ENCODE measurements around the gene UBE2D4.
"Not testable (repeated sequence)": the region's sequence is repeated elsewhere in the genome, so short reads cannot be mapped to it uniquely, and the experiment has no call there.

Gene UBE2D4

DNA sequence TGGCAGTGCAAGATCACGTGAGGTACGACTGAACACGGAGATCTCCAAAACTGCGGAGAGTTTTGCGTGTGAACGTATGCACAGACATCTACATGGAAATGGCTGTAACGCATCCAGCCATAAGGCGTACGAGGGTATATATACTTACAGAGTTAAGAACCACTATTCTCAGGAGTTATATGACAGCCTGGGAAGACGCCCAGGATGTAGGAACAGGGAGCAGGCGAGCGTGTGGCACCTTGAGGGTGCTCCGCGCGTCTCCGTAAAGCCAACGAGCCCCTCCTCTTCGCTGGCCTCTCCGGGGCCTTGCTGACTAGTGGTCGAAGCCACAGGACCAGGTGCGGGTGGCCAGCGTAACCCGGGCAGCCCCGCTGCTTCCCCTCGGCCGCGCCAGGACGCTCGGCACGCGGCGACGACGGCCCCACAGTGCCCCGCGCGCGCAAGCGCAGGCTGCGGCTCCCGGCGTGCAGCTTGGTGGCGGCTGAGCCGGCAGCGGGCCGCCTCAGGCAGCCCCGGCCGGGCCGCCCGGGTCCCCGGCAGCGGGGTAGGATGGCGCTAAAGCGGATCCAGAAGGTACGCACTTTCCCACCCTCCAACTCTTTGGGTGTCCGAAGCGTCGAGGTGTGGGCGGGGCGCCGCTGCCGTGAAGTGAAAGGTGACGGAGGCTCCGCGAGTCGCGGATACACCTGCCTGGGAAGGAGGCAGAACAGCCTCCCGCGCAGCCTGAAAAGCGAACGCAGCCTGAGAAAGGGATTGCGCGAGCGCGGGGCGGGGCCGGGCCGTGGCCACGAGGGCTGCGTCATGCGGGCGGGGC lies at the start of gene UBE2D4:
TSS of gene UBE2D4 (plus strand) at position 453 of the 814 bp plus-strand sequence. CDS start at position 550, 97 bp downstream.
- DNase-seq (ENCODE audit: low read depth in 2 of 2), result peak; percentile 74 to 80

DNA sequence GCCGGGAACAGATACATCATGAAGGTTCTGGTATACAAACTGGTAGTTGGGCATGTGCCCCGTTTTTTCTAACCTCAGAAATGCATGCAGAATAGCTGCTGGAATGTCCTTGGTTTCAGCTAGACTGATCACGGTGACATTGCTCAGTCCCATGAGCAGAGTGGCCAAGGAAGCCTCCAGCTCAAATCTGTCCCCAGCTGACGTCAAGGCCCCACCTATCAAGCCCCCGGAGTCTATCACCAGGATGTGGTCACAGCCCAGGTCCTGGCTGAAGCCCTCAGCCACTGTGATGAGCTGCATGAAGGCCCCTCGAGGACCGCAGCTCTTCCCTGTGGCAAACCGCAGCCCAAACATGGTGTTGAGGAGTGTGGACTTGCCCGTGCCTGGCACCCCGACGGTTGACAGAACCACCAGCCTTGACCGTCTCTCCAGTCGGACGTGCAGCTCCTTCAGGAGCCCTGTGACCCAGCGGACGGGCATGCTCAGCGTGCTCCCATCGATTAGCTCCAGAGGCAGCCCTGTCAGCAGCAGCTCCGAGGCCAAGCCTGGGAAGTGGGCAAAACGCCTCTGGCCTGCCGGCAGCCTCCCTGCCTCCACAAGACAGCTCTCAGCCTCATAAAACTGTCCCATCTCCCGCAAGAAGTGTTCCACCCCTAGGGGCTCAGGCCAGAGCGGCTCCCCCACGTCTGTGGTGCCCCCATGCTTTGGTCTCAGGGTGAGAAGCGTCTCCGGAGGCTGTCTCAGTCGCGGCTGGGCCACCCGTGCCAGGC lies 49.1 kb upstream of the UBE2D4 start:
- DNase-seq (ENCODE audit: low read depth in 2 of 2), result no peak

DNA sequence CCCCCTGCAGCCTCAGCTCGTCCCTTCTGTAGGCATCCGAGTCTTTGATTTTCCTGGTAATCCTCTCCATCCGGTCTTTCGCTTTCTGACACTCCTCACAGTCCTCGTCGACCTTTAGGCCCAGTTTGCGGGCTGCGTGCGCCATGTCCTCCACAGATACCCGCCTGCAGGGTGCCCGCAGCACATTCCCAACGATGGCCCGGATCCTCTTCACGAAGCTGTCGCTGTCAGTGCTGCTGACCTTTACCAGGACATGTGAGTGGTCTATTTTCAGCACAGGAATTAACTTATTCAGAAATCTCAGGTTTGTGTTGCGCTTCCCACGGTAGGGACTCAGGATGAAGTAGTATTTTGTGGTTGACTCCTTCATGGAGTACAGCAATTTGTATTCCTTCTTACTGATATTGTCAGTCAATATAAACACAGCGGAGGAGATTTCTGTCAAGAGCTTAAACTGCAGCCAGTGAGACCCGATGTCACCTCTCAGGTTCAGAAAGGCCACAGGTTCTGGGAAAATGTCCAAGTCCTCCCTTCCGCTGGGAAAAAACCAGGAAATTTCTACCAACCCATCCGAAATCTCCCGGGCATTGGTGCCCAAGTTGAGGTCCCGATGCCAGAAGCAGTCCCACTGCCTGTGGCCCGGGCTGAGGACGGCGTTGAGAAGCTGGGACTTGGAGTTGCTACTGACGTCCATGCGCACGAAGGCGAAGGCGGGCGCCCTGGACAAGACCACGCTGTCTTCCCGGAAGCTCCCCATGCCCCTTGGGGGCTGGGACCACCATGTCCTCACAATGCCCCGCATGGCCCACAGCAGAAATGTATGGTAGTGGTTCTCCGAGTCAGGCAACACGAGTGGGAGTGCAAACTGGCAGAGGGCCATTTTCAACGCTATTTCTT lies 48.0 kb upstream of the UBE2D4 start:
- DNase-seq (ENCODE audit: low read depth in 2 of 2), result no peak

DNA sequence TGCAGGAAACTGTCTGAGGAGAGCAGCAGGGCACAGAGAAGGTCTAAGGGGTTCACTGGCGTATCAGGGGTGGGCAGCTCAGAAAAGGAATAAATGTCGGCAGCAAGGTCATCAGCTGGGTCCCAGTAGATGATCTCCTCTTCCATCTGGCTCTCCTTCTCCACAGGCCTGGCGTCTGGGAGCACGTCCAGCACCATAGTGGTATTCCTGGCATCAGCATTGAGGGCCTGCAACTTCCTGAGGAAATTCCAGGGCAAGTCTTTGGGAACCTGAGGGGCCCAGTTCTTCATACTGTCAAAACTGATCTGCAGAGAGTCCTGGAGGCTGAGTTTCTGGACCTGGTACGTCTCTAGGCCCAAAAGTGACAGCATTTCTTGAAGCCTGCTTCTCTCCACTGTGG lies 47.4 kb upstream of the UBE2D4 start:
- DNase-seq (ENCODE audit: low read depth in 2 of 2), result no peak

DNA sequence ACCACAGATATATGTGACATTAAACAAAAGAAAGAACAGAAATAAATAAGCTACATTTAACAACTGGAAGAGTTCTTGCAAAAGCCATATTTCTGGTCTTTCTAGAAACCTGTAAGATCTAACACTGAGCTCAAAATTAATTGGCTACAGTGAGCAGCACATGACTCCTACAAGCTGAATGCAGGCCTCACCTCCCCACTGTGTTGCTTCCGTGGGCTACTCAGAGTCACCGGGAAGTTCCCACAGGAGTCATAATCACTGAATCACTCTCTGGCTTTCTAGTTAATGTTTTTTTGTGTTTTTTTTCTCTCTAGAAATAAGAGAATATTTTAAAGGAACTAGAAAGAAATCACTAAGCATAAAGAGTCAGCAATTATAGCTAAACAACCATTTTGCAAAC lies 46.8 kb upstream of the UBE2D4 start:
- DNase-seq (ENCODE audit: low read depth in 2 of 2), result no peak

DNA sequence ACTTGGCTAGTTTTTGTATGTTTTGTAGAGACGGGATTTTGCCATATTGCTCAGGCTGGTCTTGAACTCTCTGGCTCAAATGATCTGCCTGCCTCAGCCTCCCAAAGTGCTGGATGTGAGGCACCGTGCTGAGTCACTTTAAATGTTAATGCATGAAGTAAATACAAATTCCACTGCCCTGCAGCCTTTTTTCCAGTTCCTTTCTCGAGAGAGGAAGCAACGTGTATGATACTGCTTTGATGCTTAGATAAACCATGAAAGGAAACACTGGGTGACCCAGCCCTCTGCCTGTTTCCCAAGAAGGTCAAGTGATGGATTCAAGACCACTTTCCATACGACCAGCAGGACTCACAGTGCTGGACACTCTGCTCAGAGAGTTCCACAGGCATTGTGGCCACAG lies 45.6 kb upstream of the UBE2D4 start:
- no peak for DNase-seq (ENCODE audit: low read depth in 2 of 2)

DNA sequence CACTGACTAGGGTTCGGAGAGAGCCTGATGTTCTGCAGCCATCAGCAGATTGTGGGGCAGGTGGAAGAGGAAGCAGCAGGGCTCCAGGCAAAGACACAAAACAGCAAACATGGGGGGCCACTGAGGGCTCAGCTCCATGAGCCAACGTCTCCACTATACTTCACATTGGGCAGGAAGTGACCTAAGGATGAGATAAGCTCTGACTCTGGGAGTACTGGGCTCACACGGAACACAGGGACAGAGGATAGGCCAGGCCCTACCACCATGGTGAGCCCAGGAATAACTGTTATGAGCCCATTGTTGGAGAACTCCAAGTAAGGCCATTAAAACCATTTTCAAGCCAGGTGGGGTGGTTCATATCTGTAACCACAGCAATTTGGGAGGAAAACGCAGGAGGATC lies 42.0 kb upstream of the UBE2D4 start:
- no peak for DNase-seq (ENCODE audit: low read depth in 2 of 2)

DNA sequence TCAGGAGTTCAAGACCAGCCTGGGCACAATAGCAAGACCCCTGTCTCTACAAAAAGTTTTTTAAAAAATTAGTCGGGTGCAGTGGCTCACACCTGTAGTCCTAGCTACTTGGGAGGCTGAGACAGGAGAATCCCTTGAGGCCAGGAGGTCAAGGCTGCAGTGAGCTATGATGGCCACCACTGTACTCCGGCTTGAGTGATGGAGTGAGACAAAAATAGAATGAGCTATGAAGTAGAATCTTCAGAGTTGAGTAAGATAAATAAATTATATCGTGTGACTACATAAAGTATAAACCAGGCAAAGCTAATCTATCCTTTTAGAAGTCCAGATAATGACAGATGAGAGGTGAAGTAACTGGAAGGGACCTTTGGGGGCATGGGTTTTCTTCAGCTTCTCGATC lies 41.6 kb upstream of the UBE2D4 start:
- DNase-seq (ENCODE audit: low read depth in 2 of 2), result no peak

DNA sequence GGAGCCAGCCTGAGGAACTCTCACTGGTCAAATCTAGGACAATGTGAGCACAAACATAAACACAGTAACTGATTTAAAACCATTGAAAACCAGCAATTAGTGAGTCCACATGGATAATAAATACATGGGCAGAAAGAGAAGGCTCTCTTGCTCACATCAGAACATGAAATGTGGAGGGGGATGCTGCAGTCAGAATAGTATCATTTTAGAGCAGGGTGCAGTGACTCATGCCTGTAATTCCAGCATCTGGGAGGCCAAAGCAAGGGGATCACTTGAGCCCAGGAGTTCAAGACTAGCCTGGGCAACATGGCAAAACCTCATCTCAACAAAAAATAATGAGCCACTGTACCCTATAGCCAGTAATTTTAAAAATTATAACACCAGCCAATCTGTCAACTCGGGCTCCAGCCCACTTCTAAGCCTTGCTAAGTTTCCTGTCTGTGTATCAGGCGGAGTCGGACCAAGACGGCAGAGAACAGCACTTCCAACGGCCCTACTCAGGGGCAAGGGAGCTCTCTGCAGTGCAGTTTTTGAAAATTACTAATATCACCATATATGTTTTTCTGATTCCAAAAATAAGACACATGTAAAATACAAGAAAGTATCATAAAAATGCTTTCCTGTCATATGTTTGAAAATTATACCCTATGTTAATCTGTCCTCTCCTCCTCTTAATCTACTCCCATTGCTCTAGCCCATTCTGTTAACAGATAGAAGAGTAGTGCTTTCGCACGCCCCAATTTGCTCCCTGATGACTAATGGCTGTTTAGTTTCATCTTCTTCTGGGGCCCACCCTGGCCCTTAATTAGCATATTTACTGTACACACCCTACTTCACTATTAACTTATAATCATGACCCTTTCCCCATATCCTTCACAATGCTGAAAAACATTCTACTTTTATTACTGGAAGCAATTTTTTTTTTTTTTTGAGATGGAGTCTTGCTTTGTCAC lies 37.0 kb upstream of the UBE2D4 start:
- no peak for DNase-seq (ENCODE audit: low read depth in 2 of 2)

DNA sequence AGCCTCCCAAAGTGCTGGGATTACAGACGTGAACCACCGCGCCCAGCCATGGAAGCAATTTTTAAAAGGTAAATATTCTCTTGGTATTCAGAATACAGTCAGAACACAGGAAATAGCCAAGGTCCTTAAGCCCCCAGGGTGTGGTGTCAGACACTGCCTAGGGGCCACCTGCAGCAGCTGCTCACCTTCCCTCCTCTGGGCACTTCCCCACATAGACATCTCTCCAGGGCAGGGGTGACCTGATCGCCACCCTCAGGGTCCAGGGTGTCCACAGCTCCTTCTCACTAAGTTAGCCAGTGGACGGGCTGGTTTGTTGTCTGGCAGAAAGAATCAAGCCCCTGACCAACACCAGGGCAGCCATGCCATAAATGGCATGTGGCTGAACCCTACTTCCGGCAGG lies 35.8 kb upstream of the UBE2D4 start:
- DNase-seq (ENCODE audit: low read depth in 2 of 2), result no peak

DNA sequence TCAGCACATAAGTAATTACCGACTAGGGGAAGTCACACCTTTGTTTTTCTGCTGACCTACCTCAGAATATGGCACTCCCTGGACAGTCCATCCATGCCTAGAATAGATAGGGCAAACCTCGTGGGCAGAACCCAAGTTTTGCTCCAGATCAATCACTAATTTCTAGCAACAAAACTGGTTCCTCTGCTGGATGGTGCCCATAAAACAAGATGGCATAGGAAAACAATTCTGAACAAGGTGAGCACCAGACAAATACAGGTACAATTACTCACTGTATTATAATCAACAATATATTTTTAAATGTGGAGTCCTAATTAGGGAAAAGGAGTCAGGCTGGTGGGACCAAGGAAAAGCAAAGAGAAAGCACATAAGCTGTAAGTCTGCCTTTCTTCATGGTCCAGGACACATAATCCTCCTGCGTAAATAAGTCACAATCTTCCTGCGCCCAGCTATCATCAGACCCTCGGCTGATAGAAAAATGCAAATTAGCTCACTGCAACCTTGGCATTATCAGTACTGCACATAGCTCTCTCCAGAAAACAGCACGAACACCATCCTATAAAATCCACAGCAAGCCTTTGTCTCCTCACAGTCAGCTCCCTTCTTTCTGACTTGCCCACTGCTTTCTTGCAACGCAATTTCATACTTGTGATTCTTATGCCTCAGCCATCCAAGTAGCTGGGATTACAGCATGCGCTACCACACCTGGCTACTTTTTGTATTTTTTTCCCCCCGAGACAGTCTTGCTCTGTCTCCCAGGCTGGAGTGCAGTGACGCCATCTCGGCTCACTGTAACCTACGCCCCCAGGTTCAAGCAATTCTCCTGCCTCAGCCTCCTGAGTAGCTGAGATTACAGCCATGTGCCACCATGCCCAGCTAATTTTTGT lies 34.9 kb upstream of the UBE2D4 start:
- no peak for DNase-seq (ENCODE audit: low read depth in 2 of 2)

DNA sequence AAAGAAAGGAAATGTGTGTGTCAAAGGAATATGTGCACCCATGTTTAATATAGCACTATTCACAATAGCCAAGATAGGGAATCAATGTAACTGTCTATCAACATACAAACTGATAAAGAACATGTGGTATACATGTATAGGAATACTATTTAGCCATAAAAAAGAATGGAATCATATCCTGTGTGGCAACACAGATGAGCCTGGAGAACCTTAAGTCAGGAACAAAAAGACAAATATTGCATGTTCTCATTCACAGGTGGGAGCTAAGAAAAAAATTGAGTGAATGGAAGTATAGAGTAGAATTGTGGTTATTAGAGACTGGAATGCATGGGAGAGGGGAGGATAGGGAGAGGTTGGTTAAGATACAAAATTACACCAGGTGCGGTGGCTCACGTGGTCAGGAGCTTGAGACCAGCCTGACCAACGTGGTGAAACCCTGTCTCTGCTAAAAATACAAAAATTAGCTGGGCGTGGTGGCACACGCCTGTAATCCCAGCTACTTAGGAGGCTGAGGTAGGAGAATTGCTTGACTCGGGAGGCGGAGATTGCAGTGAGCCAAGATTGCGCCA lies 30.3 kb upstream of the UBE2D4 start:
- no peak for DNase-seq (ENCODE audit: low read depth in 2 of 2)

DNA sequence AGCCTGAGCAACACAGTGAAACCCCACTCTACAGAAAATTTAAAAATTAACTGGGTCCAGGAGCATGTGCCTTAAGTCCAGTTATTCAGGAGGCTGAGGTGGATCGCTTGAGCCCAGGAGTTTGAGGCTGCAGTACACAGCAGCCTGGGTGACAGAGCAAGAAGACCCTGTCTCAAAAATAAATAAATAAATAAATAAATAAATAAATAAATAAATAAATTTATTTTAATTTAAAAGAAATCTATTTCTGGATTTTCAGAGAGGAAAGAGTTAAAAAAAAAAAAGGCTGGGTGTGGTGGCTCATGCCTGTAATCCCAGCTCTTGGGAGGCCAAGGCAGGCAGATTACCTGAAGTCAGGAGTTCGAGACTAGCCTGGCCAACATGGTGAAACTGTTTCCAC lies 27.7 kb upstream of the UBE2D4 start:
- DNase-seq (ENCODE audit: low read depth in 2 of 2), result not testable (repeated sequence)

DNA sequence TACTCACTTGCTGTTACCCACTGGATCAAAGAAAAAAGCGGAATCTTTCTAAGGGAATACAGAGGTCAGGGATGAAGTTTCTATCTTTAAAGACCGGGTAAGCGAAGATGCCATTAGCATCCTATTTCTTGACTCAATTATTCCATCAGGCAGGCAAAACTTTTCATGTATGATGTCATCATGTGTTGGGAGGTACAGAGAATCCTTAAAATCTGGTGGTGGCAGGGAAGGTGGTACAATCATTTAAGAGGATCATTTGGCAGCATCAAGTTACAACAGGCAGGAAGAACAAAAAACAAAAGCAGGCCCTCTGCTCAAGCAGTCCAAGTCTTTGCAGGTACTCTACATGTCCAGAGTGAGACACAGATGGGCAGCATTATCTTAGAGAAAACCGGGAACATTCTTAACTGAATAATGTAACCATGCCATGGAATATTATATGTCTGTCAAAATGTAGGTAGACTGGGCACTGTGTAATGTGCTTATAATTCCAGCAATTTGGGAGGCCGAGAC lies 23.6 kb upstream of the UBE2D4 start:
- no peak for DNase-seq (ENCODE audit: low read depth in 2 of 2)

DNA sequence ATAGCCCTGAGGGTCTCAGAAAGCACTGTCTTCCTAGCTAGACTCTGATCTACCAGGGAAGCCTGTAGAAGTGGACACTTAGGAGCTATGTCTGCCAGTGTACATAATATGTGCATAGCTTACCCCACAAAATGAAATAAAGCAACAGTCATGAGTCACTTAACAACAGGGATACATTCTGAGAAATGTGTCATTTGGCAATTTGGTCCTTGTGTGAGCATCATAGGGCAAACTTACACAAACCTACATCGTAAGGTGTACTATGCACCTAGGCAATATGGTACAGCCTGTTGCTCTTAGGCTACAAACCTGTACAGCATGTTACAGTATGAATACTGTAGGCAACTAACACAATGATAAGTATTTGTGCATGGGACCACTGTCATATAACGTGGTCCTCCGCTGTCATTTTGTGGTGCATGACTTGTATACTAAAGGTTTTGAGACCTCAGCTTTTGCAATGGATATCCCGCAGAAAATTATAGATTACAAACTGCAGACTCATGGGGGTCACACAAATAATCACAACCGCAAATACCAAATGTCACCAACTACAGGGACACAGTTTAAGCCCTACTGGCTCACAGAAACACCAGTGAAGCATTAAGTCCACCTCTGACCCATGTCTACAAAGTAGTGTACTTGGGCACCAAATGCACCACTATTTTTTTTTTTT lies 21.6 kb upstream of the UBE2D4 start:
- DNase-seq (ENCODE audit: low read depth in 2 of 2), result no peak

DNA sequence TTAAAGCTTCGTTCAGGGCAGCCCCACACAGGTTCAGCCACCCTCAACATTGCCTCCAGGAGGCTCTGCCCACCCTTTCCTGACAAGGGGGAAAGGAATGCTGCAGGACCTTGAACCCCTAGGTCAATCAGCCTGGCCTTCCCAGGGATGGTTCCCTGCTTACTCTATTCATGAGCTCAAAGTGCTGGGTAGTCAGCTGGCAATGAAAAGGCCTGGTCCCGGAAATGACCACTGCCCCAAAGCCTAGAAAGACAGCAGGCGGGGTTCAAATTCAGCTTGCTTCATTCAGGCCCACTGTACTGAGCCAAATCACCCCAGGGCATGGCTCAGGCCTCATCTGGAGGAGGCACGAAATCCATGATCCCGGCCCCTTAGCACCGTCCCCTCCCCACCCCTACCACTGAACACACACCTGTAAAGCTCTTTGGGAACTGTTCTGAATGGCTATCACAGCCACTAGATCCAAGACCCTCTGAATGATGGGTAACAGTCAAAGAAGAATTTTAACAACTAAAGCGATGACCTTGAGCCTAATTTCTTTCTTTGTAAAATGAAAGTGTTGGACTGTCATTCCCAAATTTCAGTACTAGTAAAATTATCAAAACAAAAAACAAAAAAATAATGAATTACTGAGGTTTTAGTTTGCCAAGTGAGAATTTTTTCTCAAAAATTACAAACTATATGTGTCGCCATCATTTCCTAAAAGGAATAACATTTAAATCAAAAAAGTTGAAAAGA lies 20.9 kb upstream of the UBE2D4 start:
- DNase-seq (ENCODE audit: low read depth in 2 of 2), result no peak

DNA sequence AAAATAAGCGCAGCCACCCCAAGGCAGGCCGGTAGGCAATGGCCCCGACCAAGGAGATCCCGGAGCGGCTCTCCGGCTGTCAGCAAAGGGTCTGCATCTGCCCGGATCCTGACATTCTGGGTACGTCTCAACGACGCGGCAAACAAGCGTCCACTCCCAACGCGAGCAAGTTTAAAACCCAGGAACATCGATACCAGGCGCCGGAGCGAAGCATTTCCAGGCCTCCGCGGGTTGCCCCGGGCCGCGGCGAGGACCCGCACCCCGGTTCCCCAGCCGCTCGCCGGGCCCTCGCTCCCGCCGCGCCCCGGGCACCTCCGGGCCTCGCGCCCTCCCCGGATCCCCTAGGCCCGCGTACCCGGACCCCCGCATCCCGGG lies 20.3 kb upstream of the UBE2D4 start:
- no peak for DNase-seq (ENCODE audit: low read depth in 2 of 2)

DNA sequence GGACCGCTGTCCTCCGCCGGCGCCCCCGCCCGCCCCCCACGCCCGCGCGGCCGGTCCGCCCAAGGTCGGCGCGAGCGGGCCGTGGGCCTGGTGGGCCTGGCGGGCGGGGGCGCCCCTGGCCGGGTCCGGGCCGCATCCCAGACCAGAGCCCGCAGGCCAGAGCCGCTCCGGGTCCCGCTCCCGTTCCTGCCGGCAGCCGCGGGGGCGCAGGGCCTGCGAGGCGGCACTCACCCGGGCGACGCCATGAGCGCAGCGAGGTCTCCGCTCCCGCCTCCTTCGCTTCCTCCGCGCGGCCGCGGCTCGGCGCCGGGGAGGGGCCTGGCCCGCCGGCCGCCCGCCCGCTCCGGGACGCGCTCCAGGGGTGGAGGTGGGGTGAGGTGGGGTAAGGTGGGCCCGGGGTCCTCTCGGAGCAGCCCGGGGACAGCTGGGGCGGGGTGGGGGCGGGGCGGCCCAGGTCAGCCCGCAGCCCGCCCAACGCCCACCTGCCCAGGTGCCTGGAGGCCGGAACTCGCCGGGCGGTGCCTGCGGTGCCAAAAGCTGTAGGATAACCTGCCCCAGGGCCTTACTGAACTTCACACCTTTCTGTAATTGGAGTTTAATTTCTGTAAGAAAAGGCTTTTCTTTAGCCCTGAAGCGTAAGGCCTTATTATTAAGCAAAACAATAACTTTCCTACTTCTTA lies 19.8 kb upstream of the UBE2D4 start, which contains the start of gene URGCP:
TSS of gene URGCP (minus strand) at position 266 of the 680 bp plus-strand sequence. CDS start at position 245, 21 bp downstream.
- DNase-seq (ENCODE audit: low read depth in 2 of 2), result peak in 1 of 2 donors; percentile 26

All from stimulated activated CD8-positive, alpha-beta memory T cell treated with anti-CD3 and anti-CD28 coated beads, Interleukin-2, amount 100 ng/mL, for 1 hour (primary cell).